MG63 (cell line): ENCODE results near the gene EXOC4. TPM values are rescaled to one million over a fixed set of nuclear protein-coding genes. Genes with fewer than 3 reads are reported as not detected.

Experiments used
- DNase-seq: peaks from one replicate; pipeline ENCODE4 v3.0.0-alpha.2; 2020
- H3K27me3 ChIP-seq: fragments of 250-450 bp; sonication (Bioruptor Pico); 2 replicates; pipeline ENCODE4 v1.5.1; 2020; ENCODE audit warnings: mild to moderate bottlenecking, moderate library complexity
- H3K36me3 ChIP-seq: fragments of 250-450 bp; sonication (Bioruptor Pico); 2 replicates; pipeline ENCODE4 v1.5.1; 2020; ENCODE audit warnings: mild to moderate bottlenecking, moderate library complexity
- H3K4me3 ChIP-seq: fragments of 250-450 bp; sonication (Bioruptor Pico); 2 replicates; pipeline ENCODE4 v1.5.1; 2020; ENCODE audit warnings: mild to moderate bottlenecking, moderate library complexity
- H3K9me3 ChIP-seq: fragments of 250-450 bp; sonication (Bioruptor Pico); 2 replicates; pipeline ENCODE4 v1.5.1; 2020; ENCODE audit warnings: mild to moderate bottlenecking, moderate library complexity
- total RNA-seq: library from RNA; depleted of rRNA; stranded (reverse); fragments of >200 nt; shearing (Covaris generic); gene quantifications from 2 replicates; pipeline ENCODE4 v1.2.3, GENCODE V29; 2014; ENCODE audit warnings: low replicate concordance

Gene EXOC4
- total RNA-seq, 1 experiment from 2014 or later: 24.1 TPM

- Histone ChIP-seq H3K36me3 (no peaks in the 10 kb centered on the region), H3K27me3 (no peaks in the 10 kb centered on the region), H3K4me3 (no peak overlapping the region)
Measured at GRCh38 chr7:133923974-133924373, 671.1 kb downstream of the EXOC4 start.

DNA sequence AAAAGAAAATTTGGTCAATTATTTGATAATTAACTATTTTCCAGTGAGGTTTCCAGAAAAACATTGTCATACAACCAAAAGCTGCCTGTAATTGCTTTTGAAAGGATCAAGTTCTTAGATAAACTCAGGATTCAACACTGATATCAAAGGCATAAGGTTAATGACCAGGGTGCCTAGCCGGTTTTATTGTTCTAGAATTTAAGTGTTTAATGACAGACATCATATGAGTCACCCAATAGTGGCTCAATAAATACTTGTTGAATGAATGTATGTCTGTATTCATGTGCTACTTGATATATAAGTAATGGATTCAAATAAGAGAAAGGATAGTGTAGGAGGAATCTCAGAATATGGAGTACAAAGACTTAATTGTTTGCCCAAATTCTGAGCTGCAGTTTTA, 678.2 kb downstream of the EXOC4 start:
- Histone ChIP-seq H3K4me3 (no peak overlapping the region), H3K9me3 (no peaks in the 10 kb centered on the region), H3K27me3 (no peaks in the 10 kb centered on the region), H3K36me3 (no peaks in the 10 kb centered on the region)
- no peak for DNase-seq

More at GRCh38 chr7:133923974-133924373, 671.1 kb downstream of the EXOC4 start:
- H3K9me3 ChIP-seq: no peaks in the 10 kb centered on the region
- DNase-seq: no peak

DNA sequence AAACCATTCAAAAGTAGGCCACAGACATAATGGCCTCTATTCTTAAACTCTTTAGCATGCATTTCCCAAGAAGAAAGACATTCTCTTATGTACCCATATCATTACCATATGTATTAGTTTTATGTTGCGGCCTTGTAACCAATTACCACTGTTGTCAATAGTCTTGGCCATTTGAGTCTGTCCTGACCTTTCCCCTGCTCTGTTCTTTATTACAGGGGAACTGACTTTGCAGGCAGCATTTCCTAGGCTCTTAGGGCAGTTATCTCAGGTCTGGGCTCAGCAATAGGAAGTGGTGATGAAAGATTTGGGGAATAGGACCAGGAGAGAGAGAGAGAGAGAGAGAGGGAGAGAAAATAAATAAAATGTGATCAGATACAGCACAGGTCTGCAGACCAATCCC, 679.7 kb downstream of the EXOC4 start:
- Histone ChIP-seq H3K27me3 (no peaks in the 10 kb centered on the region), H3K4me3 (no peak overlapping the region), H3K9me3 (no peaks in the 10 kb centered on the region), H3K36me3 (no peaks in the 10 kb centered on the region)
- no peak for DNase-seq

DNA sequence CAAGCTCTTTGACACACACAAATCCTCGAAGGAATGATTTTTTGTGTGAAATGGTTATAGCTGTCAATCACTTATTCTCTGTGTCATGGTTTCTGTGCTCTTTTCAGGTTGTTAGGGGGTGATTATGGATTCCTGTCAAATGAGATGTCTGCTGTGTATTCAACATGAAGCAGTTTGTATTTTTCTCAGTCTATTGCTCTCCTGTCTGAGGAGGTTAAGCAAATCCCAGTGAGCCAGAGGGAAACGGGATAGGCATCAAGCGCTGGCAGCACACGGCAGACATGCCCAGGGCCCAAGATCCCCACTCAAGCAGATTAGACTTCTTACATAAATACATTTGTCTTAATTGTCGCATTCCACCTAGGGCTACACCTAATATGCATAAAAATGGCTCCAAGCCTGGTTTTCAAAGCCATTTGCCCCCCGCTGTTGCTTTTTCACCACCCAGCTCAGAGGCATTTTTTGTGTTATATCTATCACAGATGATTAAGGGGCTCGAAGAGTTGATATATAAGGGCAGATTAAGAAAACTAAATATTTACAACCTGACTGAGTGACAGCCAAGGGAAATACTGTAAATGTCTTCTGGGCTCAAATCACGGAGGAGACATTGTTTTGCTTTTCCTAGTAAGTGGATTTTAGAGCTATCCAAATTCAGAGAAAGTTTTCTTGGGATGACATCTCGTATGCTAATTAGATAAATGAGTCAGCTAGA, 681.5 kb downstream of the EXOC4 start:
- H3K9me3 ChIP-seq: no peaks in the 10 kb centered on the region
- no peaks in the 10 kb centered on the region for H3K36me3 ChIP-seq
- DNase-seq: no peak
- H3K27me3 ChIP-seq: no peaks in the 10 kb centered on the region
- H3K4me3 ChIP-seq: no peak overlapping the region

- no peaks in the 10 kb centered on the region for H3K27me3 ChIP-seq
- no peak for DNase-seq
- no peaks in the 10 kb centered on the region for H3K9me3 ChIP-seq
- no peak overlapping the region for H3K4me3 ChIP-seq
- H3K36me3 ChIP-seq: no peaks in the 10 kb centered on the region
Measured at GRCh38 chr7:133934977-133935330, 682.1 kb downstream of the EXOC4 start.

DNA sequence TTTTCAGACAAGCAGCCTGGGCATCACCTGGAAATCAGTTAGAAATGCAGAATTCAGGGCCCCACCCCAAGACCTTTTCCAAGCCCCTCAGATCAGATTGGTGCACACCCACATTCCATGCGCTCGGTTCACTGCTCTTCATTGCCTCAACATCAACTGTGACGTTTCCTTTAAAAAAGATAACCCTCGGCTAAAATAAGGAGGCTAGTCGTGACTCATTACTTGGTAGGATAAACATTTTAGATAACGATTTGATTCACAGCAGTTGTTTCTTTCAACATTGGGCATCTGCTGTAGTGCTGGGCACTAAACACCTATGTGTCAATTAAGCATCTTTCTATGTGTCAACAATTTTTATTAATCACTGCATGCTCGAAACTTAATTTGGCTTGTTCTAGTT, 683.2 kb downstream of the EXOC4 start:
- Histone ChIP-seq H3K9me3 (no peaks in the 10 kb centered on the region), H3K27me3 (no peaks in the 10 kb centered on the region), H3K36me3 (no peaks in the 10 kb centered on the region), H3K4me3 (no peak overlapping the region)
- DNase-seq: no peak

DNA sequence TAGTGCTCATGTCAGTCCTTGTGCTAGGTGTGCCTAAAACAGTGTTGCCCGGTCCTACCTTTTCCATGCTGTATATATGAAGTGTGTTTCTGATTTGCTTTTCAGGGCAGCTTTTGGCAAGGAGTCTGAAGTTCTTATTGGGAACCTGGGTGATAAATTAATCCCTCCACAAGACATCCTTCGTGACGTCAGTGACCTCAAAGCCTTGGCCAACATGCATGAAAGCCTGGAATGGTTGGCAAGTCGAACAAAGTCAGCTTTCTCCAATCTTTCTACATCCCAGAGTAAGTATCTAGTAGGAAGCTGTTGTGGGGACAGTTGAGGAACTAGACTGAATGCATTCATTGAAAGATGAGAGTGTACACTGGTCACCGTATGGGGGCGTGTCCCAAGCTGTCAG, 684.9 kb downstream of the EXOC4 start:
- H3K4me3 ChIP-seq: no peak overlapping the region
- no peaks in the 10 kb centered on the region for H3K27me3 ChIP-seq
- DNase-seq: no peak
- no peaks in the 10 kb centered on the region for H3K36me3 ChIP-seq
- H3K9me3 ChIP-seq: no peaks in the 10 kb centered on the region

- no peaks in the 10 kb centered on the region for H3K36me3 ChIP-seq
- H3K9me3 ChIP-seq: no peaks in the 10 kb centered on the region
- H3K27me3 ChIP-seq: no peaks in the 10 kb centered on the region
- no peak for DNase-seq
- H3K4me3 ChIP-seq: no peak overlapping the region
Measured at GRCh38 chr7:133940368-133940767, 687.5 kb downstream of the EXOC4 start.

GRCh38 chr7:133941496-133941895, 688.6 kb downstream of the EXOC4 start:
- H3K36me3 ChIP-seq: no peaks in the 10 kb centered on the region
- no peak overlapping the region for H3K4me3 ChIP-seq
- no peaks in the 10 kb centered on the region for H3K27me3 ChIP-seq
- no peak for DNase-seq
- no peaks in the 10 kb centered on the region for H3K9me3 ChIP-seq

DNA sequence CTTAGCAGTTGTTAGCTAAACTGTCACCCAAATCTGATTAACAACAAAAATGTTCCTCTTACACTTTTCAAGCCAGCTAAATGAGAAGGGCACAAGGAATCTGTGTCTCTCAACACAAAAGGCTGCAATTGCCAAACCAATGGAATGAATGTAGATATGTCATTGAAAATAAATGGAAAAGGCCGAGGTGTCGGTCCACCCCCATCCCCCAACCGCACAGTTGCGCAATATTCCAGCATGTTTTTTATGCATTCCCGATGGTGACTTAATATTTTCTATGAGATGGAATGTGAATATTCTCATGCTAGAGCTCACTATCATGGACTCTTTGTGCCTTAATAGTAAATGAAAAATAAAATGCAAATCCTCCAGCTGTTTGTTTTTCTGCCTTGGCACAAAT, 692.6 kb downstream of the EXOC4 start:
- Histone ChIP-seq H3K27me3 (no peaks in the 10 kb centered on the region), H3K4me3 (no peak overlapping the region), H3K36me3 (no peaks in the 10 kb centered on the region), H3K9me3 (no peaks in the 10 kb centered on the region)
- DNase-seq: no peak

DNA sequence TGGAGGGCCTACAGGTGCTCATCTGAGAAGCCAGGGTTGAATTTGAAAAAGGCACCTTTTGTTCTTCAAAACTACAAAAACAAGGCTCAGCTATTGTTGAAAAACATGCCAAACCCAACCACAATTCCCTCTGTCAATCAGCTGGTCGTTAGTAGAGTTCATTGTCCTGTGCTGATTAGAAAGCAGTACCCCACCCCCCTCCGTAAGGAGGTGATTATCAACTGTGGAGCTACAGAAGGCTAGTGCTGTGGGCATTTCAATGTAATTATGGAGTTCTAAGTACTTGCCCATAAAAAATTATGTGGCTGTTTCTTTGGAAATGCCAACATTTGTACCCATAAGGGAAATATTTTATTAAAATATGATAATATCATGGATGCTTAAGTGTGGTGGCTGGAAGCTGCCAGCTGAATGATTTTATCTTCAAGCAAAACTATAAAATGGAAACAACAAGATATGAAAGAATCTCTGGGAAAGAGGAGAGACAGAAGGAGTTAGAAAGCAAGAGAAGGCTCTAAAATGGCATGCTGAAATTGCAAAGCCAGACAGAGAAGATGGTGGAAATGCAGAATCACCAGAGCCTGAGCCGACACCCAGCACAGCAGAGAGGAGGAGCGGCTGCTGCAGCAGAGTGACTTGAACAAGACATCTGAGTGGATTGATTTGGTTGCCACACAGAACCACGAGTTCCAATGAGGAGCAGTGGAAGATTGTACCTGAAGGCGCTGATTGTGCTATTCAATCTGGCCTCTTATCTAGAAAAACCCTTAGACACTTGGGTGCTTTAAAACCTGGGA, 694.8 kb downstream of the EXOC4 start:
- DNase-seq: no peak
- Histone ChIP-seq H3K9me3 (no peaks in the 10 kb centered on the region), H3K36me3 (no peaks in the 10 kb centered on the region), H3K27me3 (no peaks in the 10 kb centered on the region), H3K4me3 (no peak overlapping the region)

GRCh38 chr7:133948588-133948987, 695.7 kb downstream of the EXOC4 start:
- Histone ChIP-seq H3K9me3 (no peaks in the 10 kb centered on the region), H3K4me3 (no peak overlapping the region), H3K27me3 (no peaks in the 10 kb centered on the region), H3K36me3 (no peaks in the 10 kb centered on the region)
- DNase-seq: no peak

DNA sequence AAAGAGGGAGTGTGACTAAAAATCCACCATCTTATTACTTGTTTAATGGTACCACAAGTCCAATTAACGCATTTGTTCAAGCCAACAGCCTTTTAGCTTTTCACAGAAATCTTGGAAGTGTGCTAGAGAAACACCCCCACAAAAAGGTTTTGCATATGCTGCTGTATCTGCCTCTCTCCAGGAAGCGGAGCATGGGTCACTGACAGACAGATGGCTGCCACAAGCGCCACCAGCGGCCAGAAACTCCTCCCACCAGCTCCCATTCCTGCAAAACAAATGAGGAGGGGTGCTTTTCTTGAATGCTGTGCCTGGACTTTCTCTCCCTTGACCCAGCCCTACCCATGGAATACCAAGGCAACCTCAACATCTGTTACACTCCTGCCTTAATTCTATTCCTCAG, 698.0 kb downstream of the EXOC4 start:
- Histone ChIP-seq H3K27me3 (no peaks in the 10 kb centered on the region), H3K9me3 (no peaks in the 10 kb centered on the region), H3K4me3 (no peak overlapping the region), H3K36me3 (no peaks in the 10 kb centered on the region)
- no peak for DNase-seq

GRCh38 chr7:133955208-133955607, 702.3 kb downstream of the EXOC4 start:
- Histone ChIP-seq H3K9me3 (no peaks in the 10 kb centered on the region), H3K4me3 (no peak overlapping the region), H3K36me3 (no peaks in the 10 kb centered on the region), H3K27me3 (no peaks in the 10 kb centered on the region)
- no peak for DNase-seq

DNA sequence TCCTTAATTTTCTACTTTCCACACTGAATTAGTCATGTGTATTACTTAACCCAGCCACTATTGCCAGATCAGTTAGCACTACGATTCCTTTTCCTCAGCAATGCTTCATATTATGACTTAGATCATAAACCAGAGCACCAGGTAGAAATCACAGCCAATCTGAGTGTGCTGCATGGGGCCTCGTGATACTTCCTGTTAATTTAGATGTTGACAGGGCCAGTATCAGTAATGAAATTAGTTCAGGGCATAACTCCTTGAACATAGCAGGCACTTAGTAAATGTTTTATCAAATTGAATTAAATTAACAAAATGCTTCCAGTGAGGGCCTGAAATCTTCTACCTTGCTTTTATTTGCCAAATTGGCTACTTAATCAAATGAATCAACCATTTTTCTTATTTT, 705.0 kb downstream of the EXOC4 start:
- Histone ChIP-seq H3K4me3 (no peak overlapping the region), H3K36me3 (no peaks in the 10 kb centered on the region), H3K27me3 (no peaks in the 10 kb centered on the region), H3K9me3 (no peaks in the 10 kb centered on the region)
- DNase-seq: no peak

GRCh38 chr7:133958822-133959221, 705.9 kb downstream of the EXOC4 start:
- no peaks in the 10 kb centered on the region for H3K9me3 ChIP-seq
- no peak overlapping the region for H3K4me3 ChIP-seq
- DNase-seq: no peak
- no peaks in the 10 kb centered on the region for H3K27me3 ChIP-seq
- no peaks in the 10 kb centered on the region for H3K36me3 ChIP-seq

GRCh38 chr7:133959505-133959904, 706.6 kb downstream of the EXOC4 start:
- Histone ChIP-seq H3K27me3 (no peaks in the 10 kb centered on the region), H3K9me3 (no peaks in the 10 kb centered on the region), H3K36me3 (no peaks in the 10 kb centered on the region), H3K4me3 (no peak overlapping the region)
- DNase-seq: no peak

GRCh38 chr7:133961724-133962123, 708.8 kb downstream of the EXOC4 start:
- no peaks in the 10 kb centered on the region for H3K9me3 ChIP-seq
- no peak for DNase-seq
- no peaks in the 10 kb centered on the region for H3K27me3 ChIP-seq
- H3K36me3 ChIP-seq: no peaks in the 10 kb centered on the region
- no peak overlapping the region for H3K4me3 ChIP-seq
